Transverse colon (tissue), 3 donors: ENCODE results near the gene FUZ.

ENCODE experiments used
- CTCF ChIP-seq, 5 experiments: fragments of 200-600 bp in 3 of 5; fragments of 450-650 bp in 2 of 5; sonication (generic) in 3 of 5; IDR thresholded peaks; 1 replicate in 2 of 5; 2 replicates in 3 of 5; pipeline ENCODE4 v1.5.1; 2016 to 2017; ENCODE audit warnings: antibody characterized with exemption in 5 of 5, inconsistent platforms in 3 of 5, mild to moderate bottlenecking in 2 of 5, moderate library complexity in 1 of 5
- EP300 ChIP-seq: sonication (generic); formaldehyde crosslinking; IDR thresholded peaks from one replicate; pipeline ENCODE4 v1.6.1; 2017; ENCODE audit warnings: antibody characterized with exemption, low read depth
- POLR2A ChIP-seq: fragments of 450-650 bp; IDR thresholded peaks from one replicate; pipeline ENCODE4 v1.6.1; 2016; ENCODE audit warnings: antibody characterized with exemption, mild to moderate bottlenecking, moderate library complexity

- peak in 1 of 5 experiments; percentile 6 for TF ChIP-seq CTCF (IDR thresholded peaks at IDR 0.05)
- TF ChIP-seq POLR2A, result no peak
- no peak for TF ChIP-seq EP300
Measured at GRCh38 chr19:49799798-49800376, 13.2 kb downstream of the FUZ start.
